Mesangial cell (primary cell): ENCODE measurements around the gene SAMD8. TPM values are rescaled to one million over a fixed set of nuclear protein-coding genes. Genes with fewer than 3 reads are reported as not detected.

Experiments used
- total RNA-seq: library from RNA; depleted of rRNA; stranded (reverse); fragments of >200 nt; gene quantifications from 2 replicates; pipeline ENCODE4 v1.2.3, GENCODE V29; 2015

SAMD8 gene
- 7.8 and 13.1 TPM in 2 replicates for total RNA-seq

DNA sequence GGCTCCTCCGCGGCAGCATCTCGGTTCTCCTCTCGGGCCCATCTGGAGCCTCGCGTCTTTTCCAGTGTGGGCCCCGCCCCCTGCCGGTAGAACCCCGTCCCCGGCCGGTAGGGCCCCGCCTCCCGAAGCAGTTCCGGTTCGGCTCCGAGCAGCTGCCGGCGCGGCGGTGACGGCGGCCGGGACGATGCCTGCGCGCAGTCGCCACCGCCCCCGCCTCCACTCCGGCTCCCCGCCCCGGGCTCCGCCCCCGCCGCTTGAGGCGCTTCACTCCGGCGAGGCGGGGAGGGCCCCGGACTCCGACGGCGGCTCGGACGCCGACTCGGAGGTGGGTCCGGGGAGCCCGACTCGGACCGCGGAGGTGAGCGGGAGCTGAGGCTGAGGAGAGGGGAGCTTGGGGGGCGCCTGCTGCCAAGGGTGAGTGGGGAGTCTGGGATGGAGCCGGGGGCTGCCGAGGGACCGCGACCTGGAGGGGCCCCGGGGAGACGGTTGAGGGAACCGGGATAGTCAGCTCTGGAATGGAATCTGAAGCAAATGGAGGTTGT lies at the start of gene SAMD8:
SAMD8 (plus strand) TSS at position 292 of the 542 bp plus-strand sequence. CDS start 38,873 bp downstream, outside the sequence.

DNA sequence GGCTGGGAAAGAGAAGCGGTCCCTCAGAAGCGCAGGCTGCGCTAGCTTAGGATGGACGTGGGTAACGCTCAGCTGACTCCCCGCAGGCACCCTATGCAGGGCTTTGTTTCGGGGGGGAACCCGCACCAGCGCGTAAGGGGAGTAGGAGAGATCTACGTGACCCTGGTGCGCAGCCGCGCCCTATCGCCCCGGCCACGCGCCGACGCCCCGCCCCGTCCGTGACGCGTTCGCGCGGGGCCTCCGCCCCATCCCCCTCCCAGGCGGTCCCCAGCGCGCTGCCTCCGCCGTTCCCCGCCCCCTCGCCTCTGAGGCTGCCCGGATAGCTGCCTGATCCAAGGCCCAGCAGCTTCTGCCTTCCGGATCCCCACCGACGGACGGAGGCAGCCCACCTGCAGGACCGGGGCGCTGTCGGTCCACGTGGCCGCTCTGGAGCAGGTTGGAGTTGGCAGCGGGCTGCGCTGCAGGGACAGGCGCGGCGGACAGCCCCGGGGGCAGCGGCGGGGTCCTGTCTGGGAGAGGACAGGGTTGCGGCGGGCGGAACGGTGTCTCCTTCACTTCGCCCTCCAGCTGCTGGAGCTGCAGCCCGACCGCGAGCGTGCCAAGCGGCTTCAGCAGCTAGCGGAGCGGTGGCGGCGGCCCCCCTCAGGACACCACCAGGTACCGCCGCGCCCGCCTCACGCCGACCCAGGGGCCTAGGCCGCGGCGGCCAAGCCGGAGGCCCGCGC lies 99.0 kb downstream of the SAMD8 start, which contains the start of gene VDAC2:
VDAC2 (plus strand) TSS at position 515 of the 725 bp plus-strand sequence. CDS start 363 bp downstream, outside the sequence.

Other genes with a start within 250 kb of the SAMD8 start
- gene VDAC2, start 99.1 kb downstream of the SAMD8 start, total RNA-seq: 114 and 178 TPM in 2 replicates
- 28.3 and 50.2 TPM in 2 replicates for gene COMTD1, start 124.3 kb downstream of the SAMD8 start, total RNA-seq